Gastroesophageal sphincter (tissue), 3 donors: Measurements from ENCODE around the gene TUSC2.

Experiments used
- CTCF ChIP-seq, 4 experiments: fragments of 200-600 bp in 2 of 4; fragments of 450-650 bp in 2 of 4; sonication (generic) in 1 of 4; IDR thresholded peaks; one replicate each; pipeline ENCODE4 v1.5.1; 2017 to 2019; ENCODE audit warnings: antibody characterized with exemption in 4 of 4, mild to moderate bottlenecking in 2 of 4, moderate library complexity in 2 of 4
- EP300 ChIP-seq: sonication (generic); formaldehyde crosslinking; IDR thresholded peaks from one replicate; pipeline ENCODE4 v1.6.1; 2017; ENCODE audit warnings: antibody characterized with exemption, mild to moderate bottlenecking
- POLR2A ChIP-seq, 2 donors: fragments of 450-650 bp; IDR thresholded peaks; one replicate each; pipeline ENCODE4 v1.6.1; 2017; ENCODE audit warnings: antibody characterized with exemption in 2 of 2, mild to moderate bottlenecking in 2 of 2, moderate library complexity in 1 of 2
- POLR2AphosphoS5 ChIP-seq: sonication (generic); formaldehyde crosslinking; IDR thresholded peaks from one replicate; pipeline ENCODE4 v1.6.1; 2017; ENCODE audit warnings: antibody characterized with exemption

GRCh38 chr3:50316657-50317242, 11.3 kb downstream of the TUSC2 start:
- TF ChIP-seq POLR2AphosphoS5, result no peak
- TF ChIP-seq CTCF (IDR thresholded peaks at IDR 0.05), result no peak
- no peak for TF ChIP-seq POLR2A (IDR thresholded peaks at IDR 0.05)
- TF ChIP-seq EP300, result no peak
